Measurements from ENCODE around the gene NFIB. TPM values are rescaled to one million over a fixed set of nuclear protein-coding genes. Genes with fewer than 3 reads are reported as not detected.

NFIB gene
- polyA plus RNA-seq, 3 donors = not detected

- Histone ChIP-seq H3K9me3 (replicated peaks in 1 of 2; ENCODE audit: control insufficient read depth in 1 of 2, insufficient read depth in 1 of 2, low read length in 2 of 2) (no peaks in the 10 kb centered on the region), H3K27ac (ENCODE audit: low read depth in 1 of 2, low read length in 2 of 2) (no peak overlapping the region), H3K36me3 (replicated peaks in 1 of 2; ENCODE audit: control insufficient read depth in 1 of 2, insufficient read depth in 2 of 2, low read length in 2 of 2) (no peaks in the 10 kb centered on the region), H3K4me3 (replicated peaks in 1 of 3; ENCODE audit: low read depth in 2 of 3, low read length in 3 of 3) (no peak overlapping the region), H3K9ac (ENCODE audit: insufficient read depth, low read length, poor library complexity, severe bottlenecking) (no peak overlapping the region), H2AFZ (ENCODE audit: insufficient read depth, low read depth, low read length, poor library complexity, severe bottlenecking) (no peak overlapping the region), H3K4me1 (ENCODE audit: control insufficient read depth in 1 of 2, insufficient read depth in 2 of 2, low read length in 2 of 2) (no peaks in the 10 kb centered on the region), H3K27me3 (ENCODE audit: control insufficient read depth in 2 of 2, insufficient read depth in 2 of 2, low read length in 2 of 2) (peaks cover 1 to 19% of the 10 kb centered on the region in 2 donors), H3K4me2 (replicated peaks; ENCODE audit: extremely low read depth, low read length, poor library complexity, severe bottlenecking) (no peak overlapping the region), H3K79me2 (ENCODE audit: insufficient read depth, low read length) (no peaks in the 10 kb centered on the region), H4K20me1 (ENCODE audit: insufficient read depth, low read length) (no peaks in the 10 kb centered on the region)
- no peak for TF ChIP-seq CTCF (IDR thresholded peaks at IDR 0.05)
- Mint-ChIP-seq H3K36me3 (no peaks in the 10 kb centered on the region), H3K4me1 (peaks cover 2% of the 10 kb centered on the region), H3K27me3 (ENCODE audit: low read depth in 3 of 3) (peaks cover 15 to 35% (median 18%) of the 10 kb centered on the region in 3 donors), H3K4me3 (no peak overlapping the region), H3K27ac (no peak overlapping the region), H3K9me3 (peaks cover 0 to 4% (median 0%) of the 10 kb centered on the region in 7 donors)
- intact Hi-C loops (cut with micrococcal nuclease) = no loop called here
- WGBS (ENCODE audit: insufficient coverage) = 84% methylated on average over 4 of the region's 7 CpGs
- DNase-seq = no peak
Observed at GRCh38 chr9:14356351-14357265, 42.7 kb upstream of the NFIB start.

GRCh38 chr9:14354201-14354600 lies 40.3 kb upstream of the NFIB start:
- peaks cover 2% of the 10 kb centered on the region for H3K4me1 Mint-ChIP-seq
- no peak for DNase-seq
- no peak overlapping the region for H2AFZ ChIP-seq (ENCODE audit: insufficient read depth, low read depth, low read length, poor library complexity, severe bottlenecking)
- no peak overlapping the region for H3K27ac ChIP-seq (ENCODE audit: low read depth in 1 of 2, low read length in 2 of 2)
- H3K4me2 ChIP-seq (replicated peaks; ENCODE audit: extremely low read depth, low read length, poor library complexity, severe bottlenecking) = no peak overlapping the region
- no peaks in the 10 kb centered on the region for H3K36me3 ChIP-seq (replicated peaks in 1 of 2; ENCODE audit: control insufficient read depth in 1 of 2, insufficient read depth in 2 of 2, low read length in 2 of 2)
- H3K27me3 ChIP-seq (ENCODE audit: control insufficient read depth in 2 of 2, insufficient read depth in 2 of 2, low read length in 2 of 2) = peaks cover 25 to 43% of the 10 kb centered on the region in 2 donors
- H3K9ac ChIP-seq (ENCODE audit: insufficient read depth, low read length, poor library complexity, severe bottlenecking) = no peak overlapping the region
- H3K9me3 Mint-ChIP-seq = peaks cover 0 to 12% (median 0%) of the 10 kb centered on the region in 7 donors
- H3K79me2 ChIP-seq (ENCODE audit: insufficient read depth, low read length) = no peaks in the 10 kb centered on the region
- intact Hi-C loops (cut with micrococcal nuclease) = loop anchor here (5.0 kb wide), 1 partner anchor 927 kb away; no protein-coding TSS in a partner anchor
- no peaks in the 10 kb centered on the region for H3K36me3 Mint-ChIP-seq
- no peak for TF ChIP-seq CTCF (IDR thresholded peaks at IDR 0.05)
- H3K9me3 ChIP-seq (replicated peaks in 1 of 2; ENCODE audit: control insufficient read depth in 1 of 2, insufficient read depth in 1 of 2, low read length in 2 of 2) = peaks cover 0 to 10% of the 10 kb centered on the region in 2 donors
- no peak overlapping the region for H3K4me3 ChIP-seq (replicated peaks in 1 of 3; ENCODE audit: low read depth in 2 of 3, low read length in 3 of 3)
- no peak overlapping the region for H3K4me3 Mint-ChIP-seq
- H4K20me1 ChIP-seq (ENCODE audit: insufficient read depth, low read length) = no peaks in the 10 kb centered on the region
- WGBS (ENCODE audit: insufficient coverage) = no CpG with 5 or more reads among the region's 1 CpG
- peaks cover 17 to 35% (median 18%) of the 10 kb centered on the region in 3 donors for H3K27me3 Mint-ChIP-seq (ENCODE audit: low read depth in 3 of 3)
- no peaks in the 10 kb centered on the region for H3K4me1 ChIP-seq (ENCODE audit: control insufficient read depth in 1 of 2, insufficient read depth in 2 of 2, low read length in 2 of 2)
- no peak overlapping the region for H3K27ac Mint-ChIP-seq

All from CD14-positive monocyte (primary cell).